GM18861 (cell line): Measurements from ENCODE around the gene TEX101.
"Not testable (repeated sequence)": the region's sequence is repeated elsewhere in the genome, so short reads cannot be mapped to it uniquely, and the experiment has no call there.

Experiments
- ATAC-seq: cut with Tn5 transposase; IDR thresholded peaks from one replicate; pipeline ENCODE4 v1.9.1; 2021; ENCODE audit not compliant: unreplicated experiment

Gene TEX101

GRCh38 chr19:43416951-43417623, 2.4 kb downstream of the TEX101 start:
- no peak for ATAC-seq

- no peak for ATAC-seq
These were observed 6.3 kb downstream of the TEX101 start for GRCh38 chr19:43420954-43421353.

DNA sequence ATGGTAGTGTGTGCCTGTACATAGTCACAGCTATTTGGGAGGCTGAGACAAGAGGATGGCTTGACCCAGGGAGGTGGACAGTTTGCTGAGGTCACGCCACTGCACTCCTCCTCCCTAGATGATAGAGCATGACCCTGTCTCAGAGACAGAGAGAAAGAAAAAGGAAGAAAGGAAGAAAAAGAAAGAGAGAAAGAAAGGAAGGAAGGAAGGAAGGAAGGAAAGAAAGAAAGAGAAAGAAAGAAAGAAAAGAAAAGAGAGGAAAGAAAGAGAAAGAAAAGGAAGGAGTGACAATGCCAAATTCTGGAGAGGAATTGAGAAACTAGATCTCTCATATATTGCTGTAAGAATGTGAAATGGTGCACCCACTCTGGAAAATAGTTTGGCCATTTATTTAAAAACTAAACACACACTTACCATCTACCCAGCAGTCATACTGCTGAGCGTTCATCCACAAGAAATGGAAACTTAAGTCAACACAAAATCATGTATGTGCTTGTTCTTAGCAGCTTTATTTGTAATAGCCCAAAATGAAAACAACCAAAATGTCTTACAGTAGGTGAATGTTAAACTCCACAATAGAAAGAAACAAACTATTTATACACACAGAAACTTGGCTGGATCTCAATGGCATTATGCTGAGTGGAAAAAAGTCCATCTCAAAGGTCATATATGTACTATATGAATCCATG, 7.5 kb downstream of the TEX101 start:
- ATAC-seq = no peak

DNA sequence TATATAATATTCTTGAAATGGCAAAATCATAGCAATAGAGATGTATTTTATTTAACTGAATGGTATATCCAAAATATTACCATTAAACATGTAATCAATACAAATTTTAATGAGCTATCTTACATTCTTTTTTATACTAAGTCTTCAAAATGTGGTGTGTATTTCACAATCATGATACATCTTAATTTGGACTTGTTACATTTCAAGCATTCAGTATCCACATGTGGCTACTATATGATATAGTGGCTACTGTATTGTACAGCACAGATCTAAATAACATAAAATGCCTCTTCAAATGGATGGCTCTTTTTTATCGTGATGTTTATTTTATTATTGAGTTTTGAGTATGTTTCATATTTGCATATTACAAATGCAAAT, 8.0 kb downstream of the TEX101 start:
- ATAC-seq = no peak

- no peak for ATAC-seq
These were observed 9.1 kb downstream of the TEX101 start for GRCh38 chr19:43423779-43424178.

DNA sequence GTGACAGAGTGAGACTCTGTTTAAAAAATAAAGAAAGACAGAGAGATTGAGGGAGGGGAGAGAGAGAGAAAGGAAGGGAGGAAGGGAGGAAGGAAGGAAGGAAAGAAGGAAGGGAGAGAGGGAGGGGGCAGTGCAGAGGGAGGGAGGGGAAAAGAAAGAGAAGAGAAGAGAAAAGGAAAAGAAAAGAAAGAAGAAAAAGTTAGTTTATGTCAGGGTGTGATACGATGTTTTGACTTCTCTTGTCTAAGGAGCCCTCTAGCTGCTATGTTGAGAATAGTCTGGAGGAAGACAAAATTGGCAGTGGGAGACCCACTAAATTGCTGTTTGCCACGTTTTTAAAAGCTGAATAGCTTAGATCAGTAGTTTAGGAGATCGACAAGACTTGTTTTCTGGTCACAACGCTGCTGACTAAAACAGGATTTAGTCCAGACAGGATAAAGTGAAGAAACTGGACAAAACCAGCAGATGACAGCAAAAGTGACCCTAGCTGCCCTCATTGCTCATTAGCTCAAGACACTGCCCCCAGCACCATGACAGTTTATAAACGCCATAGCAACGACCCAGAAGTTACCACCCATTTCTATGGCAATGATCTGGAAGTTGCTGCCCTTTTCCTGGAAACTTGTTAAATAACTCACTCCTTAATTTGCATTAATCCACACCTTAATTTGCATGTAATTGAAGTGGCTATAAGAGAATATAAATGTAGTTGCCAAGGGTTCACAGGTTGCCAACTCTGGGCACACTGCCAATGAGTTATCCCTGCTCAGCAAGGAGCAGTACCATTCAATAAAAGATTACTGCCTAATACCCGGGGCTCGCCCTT, 11.1 kb downstream of the TEX101 start:
- ATAC-seq = no peak

- ATAC-seq = no peak
These were observed 14.7 kb downstream of the TEX101 start for GRCh38 chr19:43429395-43429794.

DNA sequence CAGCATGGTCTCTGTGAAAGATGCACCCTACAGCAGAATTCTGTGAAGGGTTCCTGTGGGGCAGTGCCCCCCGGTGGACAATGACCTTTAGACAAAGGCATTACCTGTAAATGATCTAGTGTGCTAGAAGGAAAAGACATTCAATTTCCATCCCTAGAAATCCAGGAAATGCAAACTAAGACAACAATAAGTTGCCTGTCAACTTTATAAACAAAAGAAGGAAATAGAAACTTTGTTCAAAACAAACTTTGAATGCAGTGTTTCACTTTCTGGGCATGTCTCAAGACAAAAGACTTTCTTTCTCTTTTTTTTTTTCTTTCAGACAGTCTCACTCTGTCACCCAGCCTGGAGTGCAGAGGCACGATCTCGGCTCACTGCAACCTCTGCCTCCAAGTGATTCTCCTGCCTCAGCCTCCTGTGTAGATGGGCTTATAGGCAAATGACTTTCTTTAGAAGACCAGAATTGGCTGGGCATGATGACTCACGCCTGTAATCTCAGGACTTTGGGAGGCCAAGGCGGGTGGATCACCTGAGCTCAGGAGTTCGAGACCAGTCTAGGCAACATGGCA, 15.5 kb downstream of the TEX101 start:
- ATAC-seq = no peak

DNA sequence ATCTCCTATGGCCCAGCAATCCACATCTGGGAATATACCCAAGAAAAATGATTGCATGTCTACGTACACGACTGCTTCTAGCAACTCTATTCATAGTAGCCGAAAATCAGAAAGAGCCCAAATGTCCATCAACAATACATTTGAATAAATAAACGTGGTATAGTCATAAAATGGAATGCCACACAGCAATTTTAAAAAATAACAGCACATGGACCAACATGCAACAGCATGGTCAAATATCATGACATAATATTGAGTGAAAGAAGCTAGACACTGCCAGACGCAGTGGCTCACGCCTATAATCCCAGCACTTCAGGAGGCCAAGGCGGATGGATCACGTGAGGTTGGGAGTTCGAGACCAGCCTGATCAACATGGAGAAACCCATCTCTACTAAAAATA, 16.3 kb downstream of the TEX101 start:
- no peak for ATAC-seq

DNA sequence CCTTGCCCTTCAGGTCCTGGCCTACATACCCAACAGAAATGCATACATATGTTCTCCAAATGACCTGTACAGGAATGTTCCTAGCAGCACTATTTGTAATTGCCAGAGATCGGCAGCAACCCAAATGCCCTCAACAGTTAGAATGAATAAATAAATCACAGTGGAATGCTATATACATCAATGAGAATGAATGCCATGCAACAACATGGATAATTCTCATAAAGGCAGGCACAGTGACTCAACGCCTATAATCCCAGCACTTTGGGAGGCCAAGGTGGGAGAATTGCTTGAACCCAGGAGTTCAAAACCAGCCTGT, 18.6 kb downstream of the TEX101 start:
- ATAC-seq = no peak

GRCh38 chr19:43433689-43434088, 19.0 kb downstream of the TEX101 start:
- ATAC-seq = no peak

DNA sequence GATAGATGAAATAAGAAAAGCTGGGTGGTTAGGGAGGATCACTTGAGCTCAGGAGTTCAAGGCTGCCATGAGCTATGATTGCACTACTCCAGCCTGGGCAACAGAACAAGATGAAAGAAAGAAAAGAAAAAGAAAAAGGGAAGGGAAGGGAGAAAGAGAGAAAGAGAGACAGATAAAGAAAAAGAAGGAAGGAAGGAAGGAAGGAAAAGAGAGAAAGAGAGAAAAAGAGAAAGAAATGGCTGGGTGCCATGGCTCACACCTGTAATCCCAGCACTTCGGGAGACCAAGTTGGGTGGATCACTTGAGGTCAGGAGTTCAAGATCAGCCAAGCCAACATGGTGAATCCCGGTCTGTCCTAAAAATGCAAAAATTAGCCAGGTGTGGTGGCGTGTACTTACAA, 21.1 kb downstream of the TEX101 start:
- ATAC-seq = no peak

DNA sequence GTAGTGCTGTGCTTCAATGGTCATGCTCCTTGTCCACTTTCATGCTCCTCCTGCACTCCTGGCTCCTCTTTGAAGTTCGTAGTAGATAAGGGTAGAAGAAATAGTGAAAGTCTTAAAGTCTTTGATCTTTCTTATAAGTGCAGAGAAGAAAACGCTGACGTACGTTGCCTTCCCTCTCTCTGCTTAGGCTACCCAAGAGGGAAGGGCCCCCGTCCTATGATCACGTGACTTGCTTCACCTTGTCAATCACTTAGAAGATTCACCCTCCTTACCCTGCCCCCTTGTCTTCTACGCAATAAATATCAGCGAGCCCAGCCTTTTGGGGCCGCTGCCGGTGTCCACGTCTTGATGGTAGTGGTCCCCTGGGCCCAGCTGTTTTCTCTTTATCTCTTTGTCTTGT, 22.6 kb downstream of the TEX101 start:
- ATAC-seq = not testable (repeated sequence)

DNA sequence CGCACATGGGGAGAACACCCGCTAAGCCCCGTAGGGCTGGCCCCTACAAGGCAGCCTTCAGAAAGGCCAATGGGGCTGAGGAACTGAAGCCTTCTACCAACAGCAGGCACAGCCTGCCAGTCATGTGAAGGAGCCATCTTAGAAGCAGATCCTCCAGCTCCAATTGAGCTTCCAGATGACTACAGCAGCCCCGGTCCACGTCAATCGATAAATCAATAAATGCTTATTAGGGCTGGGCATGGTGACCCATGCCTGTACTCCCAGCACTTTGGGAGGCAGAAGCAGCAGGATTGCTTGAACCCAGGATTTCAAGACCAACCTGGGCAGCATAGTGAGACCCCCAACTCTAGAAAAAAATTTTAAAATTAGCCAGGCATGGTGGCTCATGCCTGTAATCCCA, 23.0 kb downstream of the TEX101 start:
- ATAC-seq = no peak

DNA sequence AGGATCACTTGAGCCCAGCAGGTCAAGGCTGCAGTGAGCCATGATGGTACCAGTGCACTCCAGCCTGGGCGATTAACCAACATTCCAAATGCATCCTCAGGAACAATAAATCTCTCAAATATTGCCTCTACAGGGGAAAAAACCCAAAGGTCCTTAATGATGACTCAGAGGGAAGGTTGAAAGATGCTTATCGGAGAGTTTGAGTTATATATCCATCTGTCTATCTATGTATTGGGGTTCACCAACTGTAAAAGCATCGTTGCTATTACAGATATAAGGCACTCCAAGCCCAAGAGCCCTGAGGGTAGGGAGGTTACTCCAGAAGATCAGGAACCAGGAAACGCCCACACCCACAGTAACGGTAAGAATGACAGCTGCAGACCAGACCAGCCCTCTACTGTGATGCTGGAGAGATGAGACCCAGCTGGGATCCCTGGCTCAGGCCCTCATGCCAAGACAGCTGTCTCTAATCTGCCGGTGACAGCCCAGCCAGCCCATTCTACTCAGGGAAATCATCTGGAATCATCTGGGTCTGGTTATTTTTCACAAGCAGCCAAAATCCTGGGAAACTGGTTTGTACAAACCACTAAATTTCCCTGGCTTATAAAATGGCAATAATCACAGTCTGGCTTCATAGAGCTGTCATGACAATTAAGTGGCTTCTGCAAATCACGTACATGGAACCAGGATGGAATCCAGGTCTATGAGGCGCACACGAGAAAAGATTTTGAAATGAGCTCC, 23.8 kb downstream of the TEX101 start:
- ATAC-seq = no peak

DNA sequence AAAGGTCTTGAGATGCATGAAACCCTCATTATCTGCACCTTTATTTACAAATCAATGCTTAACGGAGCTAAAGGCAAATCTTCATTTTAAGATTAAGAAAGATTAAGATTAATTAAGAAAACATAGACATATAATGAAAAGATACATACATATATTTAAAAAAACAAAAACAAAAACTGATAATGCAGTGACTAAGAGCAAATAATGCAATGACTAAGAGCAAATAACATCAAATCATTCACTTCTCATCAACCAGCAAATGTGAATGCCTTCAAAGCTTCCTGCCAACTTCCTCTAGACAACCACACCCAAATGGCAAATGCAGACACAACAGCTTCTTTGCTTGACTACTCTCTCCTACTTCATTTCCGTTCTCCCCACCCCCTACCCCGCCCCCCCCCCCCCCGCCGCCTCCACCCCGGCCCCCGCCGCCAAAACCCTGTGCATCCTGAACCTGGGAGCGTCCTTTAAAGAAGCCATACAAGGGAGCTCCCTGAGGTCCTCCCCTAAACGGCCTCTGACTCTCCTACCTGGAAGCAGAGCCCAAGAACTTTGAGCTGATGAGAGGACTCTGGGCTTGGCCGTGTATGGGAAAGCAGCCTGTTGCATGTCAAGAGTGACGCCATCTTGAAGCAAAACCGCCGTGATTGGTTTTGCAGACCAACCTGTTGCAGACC, 24.5 kb downstream of the TEX101 start:
- no peak for ATAC-seq

GRCh38 chr19:43439709-43440063, 25.0 kb downstream of the TEX101 start:
- no peak for ATAC-seq

GRCh38 chr19:43441716-43442115, 27.0 kb downstream of the TEX101 start:
- ATAC-seq = no peak

GRCh38 chr19:43444091-43444490, 29.4 kb downstream of the TEX101 start:
- not testable (repeated sequence) for ATAC-seq

- ATAC-seq = no peak
These were observed 30.0 kb downstream of the TEX101 start for GRCh38 chr19:43444531-43445287.
